ENCODE data around the gene CNRIP1.

CNRIP1 gene

GRCh38 chr2:68363721-68364120 is 44.0 kb upstream of the CNRIP1 start:
- H3K4me3 ChIP-seq (ENCODE audit: low read depth, low read length): no peak overlapping the region
- in situ Hi-C loops (cut with HindIII; ENCODE audit: low sequenced_read_pairs): no loop called here
- no peak for DNase-seq (ENCODE audit: low read depth)
- TF ChIP-seq CTCF (IDR thresholded peaks at IDR 0.05; ENCODE audit: low read depth, low read length, missing control alignments): no peak

- TF ChIP-seq CTCF (IDR thresholded peaks at IDR 0.05; ENCODE audit: low read depth, low read length, missing control alignments): no peak
- no peak overlapping the region for H3K4me3 ChIP-seq (ENCODE audit: low read depth, low read length)
- in situ Hi-C loops (cut with HindIII; ENCODE audit: low sequenced_read_pairs): no loop called here
- DNase-seq (ENCODE audit: low read depth): no peak
Measured at GRCh38 chr2:68362749-68363148, 43.0 kb upstream of the CNRIP1 start.

GRCh38 chr2:68362069-68362468 is 42.3 kb upstream of the CNRIP1 start:
- DNase-seq (ENCODE audit: low read depth): peak; percentile 5
- in situ Hi-C loops (cut with HindIII; ENCODE audit: low sequenced_read_pairs): no loop called here
- H3K4me3 ChIP-seq (ENCODE audit: low read depth, low read length): no peak overlapping the region
- TF ChIP-seq CTCF (IDR thresholded peaks at IDR 0.05; ENCODE audit: low read depth, low read length, missing control alignments): peak; percentile 57

GRCh38 chr2:68359889-68360288 is 40.1 kb upstream of the CNRIP1 start:
- in situ Hi-C loops (cut with HindIII; ENCODE audit: low sequenced_read_pairs): no loop called here
- no peak for DNase-seq (ENCODE audit: low read depth)
- peak; percentile 10 for TF ChIP-seq CTCF (IDR thresholded peaks at IDR 0.05; ENCODE audit: low read depth, low read length, missing control alignments)
- H3K4me3 ChIP-seq (ENCODE audit: low read depth, low read length): no peak overlapping the region

GRCh38 chr2:68357605-68358337 is 38.0 kb upstream of the CNRIP1 start:
- TF ChIP-seq CTCF (IDR thresholded peaks at IDR 0.05; ENCODE audit: low read depth, low read length, missing control alignments): peak; percentile 45
- in situ Hi-C loops (cut with HindIII; ENCODE audit: low sequenced_read_pairs): no loop called here
- H3K4me3 ChIP-seq (ENCODE audit: low read depth, low read length): no peak overlapping the region
- DNase-seq (ENCODE audit: low read depth): no peak

- DNase-seq (ENCODE audit: low read depth): no peak
Measured at GRCh38 chr2:68356599-68357239, 37.0 kb upstream of the CNRIP1 start.

More at GRCh38 chr2:68356599-68357239, 37.0 kb upstream of the CNRIP1 start:
- in situ Hi-C loops (cut with HindIII; ENCODE audit: low sequenced_read_pairs): no loop called here
- no peak overlapping the region for H3K4me3 ChIP-seq (ENCODE audit: low read depth, low read length)
- TF ChIP-seq CTCF (IDR thresholded peaks at IDR 0.05; ENCODE audit: low read depth, low read length, missing control alignments): no peak
